Liver (tissue), 3 donors: Measurements from ENCODE around the gene SLC35E1.

Experiments used
- CTCF ChIP-seq: fragments of 150-350 bp; IDR thresholded peaks from 2 replicates; pipeline ENCODE4 v1.5.1; 2017; ENCODE audit warnings: improper control_type of control experiment, low read depth, low read length; ENCODE audit not compliant: missing input control
- FOXA1 ChIP-seq: IDR thresholded peaks from 2 replicates; pipeline ENCODE4 v1.6.1; 2016; ENCODE audit warnings: antibody characterized with exemption
- SP1 ChIP-seq: IDR thresholded peaks from 2 replicates; pipeline ENCODE4 v1.6.1; 2018; ENCODE audit warnings: antibody characterized with exemption, mild to moderate bottlenecking
- donor health status: healthy.
- donor health status: healthy.

DNA sequence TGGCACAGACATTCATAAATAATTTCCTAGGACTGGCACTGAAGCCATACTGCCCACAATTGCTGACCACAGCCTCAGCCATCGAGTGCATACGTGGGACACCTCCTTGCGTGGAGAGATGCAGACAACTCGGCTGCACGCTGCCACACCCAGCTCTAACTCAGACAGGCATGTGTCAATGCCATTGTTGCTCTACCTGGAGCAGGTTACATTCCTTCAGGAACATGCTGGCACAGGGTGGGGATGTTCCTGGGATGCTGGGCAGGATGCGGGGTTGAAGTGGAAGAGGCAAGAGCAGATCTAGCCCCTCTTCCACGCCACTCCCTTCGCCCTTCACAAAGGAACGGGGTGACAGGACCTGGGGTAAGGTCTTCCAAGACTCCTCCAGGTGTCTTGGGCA, 24.2 kb upstream of the SLC35E1 start:
- TF ChIP-seq CTCF (no peak), FOXA1 (no peak), SP1 (no peak)
